HepG2 (cell line): ENCODE results near the gene RASSF10. TPM values are rescaled to one million over a fixed set of nuclear protein-coding genes. Genes with fewer than 3 reads are reported as not detected.
A peak's percentile ranks its signal among the peaks of the same experiment; 100 is the strongest.

Experiments
- EP300 ChIP-seq, 3 experiments: sonication (generic) in 1 of 3; formaldehyde crosslinking in 1 of 3; IDR thresholded peaks; 2 replicates each; pipeline versions ENCODE4 v1.5.1 to v1.6.1; 2011 to 2020; ENCODE audit warnings: low read depth in 2 of 3, low read length in 2 of 3, borderline replicate concordance in 1 of 3, improper control_type of control experiment in 1 of 3, mild to moderate bottlenecking in 1 of 3, missing genetic modification reagents in 1 of 3, moderate library complexity in 1 of 3
- ETV5 ChIP-seq: IDR thresholded peaks from 2 replicates; pipeline ENCODE4 v1.6.1; 2018; ENCODE audit warnings: missing biosample characterization, missing genetic modification reagents, inconsistent platforms, borderline replicate concordance
- GLI4 ChIP-seq: sonication (generic); formaldehyde crosslinking; IDR thresholded peaks from 2 replicates; pipeline ENCODE4 v1.5.1; 2020; ENCODE audit warnings: missing genetic modification reagents, mild to moderate bottlenecking, moderate library complexity, borderline replicate concordance
- LCORL ChIP-seq, 2 experiments: fragments of 450-650 bp in 1 of 2; sonication (generic) in 1 of 2; formaldehyde crosslinking in 1 of 2; IDR thresholded peaks; 2 replicates each; pipeline versions ENCODE4 v1.5.0 to v1.6.1; 2017 to 2020; ENCODE audit warnings: antibody characterized with exemption in 1 of 2, missing genetic modification reagents in 1 of 2
- MAX ChIP-seq: IDR thresholded peaks from 2 replicates; pipeline ENCODE4 v1.6.1; 2012; ENCODE audit warnings: inconsistent platforms
- MED1 ChIP-seq: sonication (generic); formaldehyde crosslinking; IDR thresholded peaks from 2 replicates; pipeline ENCODE4 v1.4.0; 2020; ENCODE audit warnings: missing genetic modification reagents
- NFE2L2 ChIP-seq: fragments of 150-350 bp; IDR thresholded peaks from 2 replicates; pipeline ENCODE4 v1.6.1; 2014; ENCODE audit warnings: low read length
- NR1H2 ChIP-seq: sonication (generic); formaldehyde crosslinking; IDR thresholded peaks from 2 replicates; pipeline ENCODE4 v1.8.1; 2022; ENCODE audit warnings: low read depth, missing genetic modification reagents, borderline replicate concordance
- PHB2 ChIP-seq: fragments of 450-650 bp; IDR thresholded peaks from 2 replicates; pipeline ENCODE4 v1.6.1; 2018; ENCODE audit not compliant: partially characterized antibody
- RCOR2 ChIP-seq: IDR thresholded peaks from 2 replicates; pipeline ENCODE4 v1.6.1; 2016; ENCODE audit warnings: missing biosample characterization, missing genetic modification reagents
- RXRB ChIP-seq: IDR thresholded peaks from 2 replicates; pipeline ENCODE4 v1.6.1; 2016; ENCODE audit warnings: borderline replicate concordance, missing genetic modification reagents, missing compliant biosample characterization
- YEATS2 ChIP-seq: sonication (generic); formaldehyde crosslinking; IDR thresholded peaks from 2 replicates; pipeline ENCODE4 v1.4.0; 2020; ENCODE audit warnings: missing genetic modification reagents, borderline replicate concordance
- ZBTB4 ChIP-seq: sonication (generic); formaldehyde crosslinking; IDR thresholded peaks from 2 replicates; pipeline ENCODE4 v1.4.0; 2020; ENCODE audit warnings: missing genetic modification reagents, mild to moderate bottlenecking, borderline replicate concordance
- ZEB1 ChIP-seq: IDR thresholded peaks from 2 replicates; pipeline ENCODE4 v1.6.1; 2012; ENCODE audit warnings: mild to moderate bottlenecking, low read depth, inconsistent platforms; ENCODE audit not compliant: insufficient replicate concordance
- ZFP82 ChIP-seq: sonication (generic); formaldehyde crosslinking; IDR thresholded peaks from 2 replicates; pipeline ENCODE4 v1.5.1; 2020; ENCODE audit warnings: mild to moderate bottlenecking, missing genetic modification reagents, borderline replicate concordance
- ZNF138 ChIP-seq: sonication (generic); formaldehyde crosslinking; IDR thresholded peaks from 2 replicates; pipeline ENCODE4 v1.5.0; 2020; ENCODE audit warnings: mild to moderate bottlenecking, low read depth, missing genetic modification reagents
- ZNF225 ChIP-seq: sonication (generic); formaldehyde crosslinking; IDR thresholded peaks from 2 replicates; pipeline ENCODE4 v1.4.0; 2020; ENCODE audit warnings: mild to moderate bottlenecking, missing genetic modification reagents
- ZNF335 ChIP-seq: sonication (generic); formaldehyde crosslinking; IDR thresholded peaks from 2 replicates; pipeline ENCODE4 v1.4.0; 2020; ENCODE audit warnings: missing genetic modification reagents
- ZNF337 ChIP-seq: sonication (generic); formaldehyde crosslinking; IDR thresholded peaks from 2 replicates; pipeline ENCODE4 v1.5.1; 2020; ENCODE audit warnings: missing genetic modification reagents, low read depth, mild to moderate bottlenecking, borderline replicate concordance
- ZNF547 ChIP-seq: sonication (generic); formaldehyde crosslinking; IDR thresholded peaks from 2 replicates; pipeline ENCODE4 v1.5.1; 2020; ENCODE audit warnings: mild to moderate bottlenecking, missing genetic modification reagents
- ZNF605 ChIP-seq: sonication (generic); formaldehyde crosslinking; IDR thresholded peaks from 2 replicates; pipeline ENCODE4 v1.8.0; 2022; ENCODE audit warnings: mild to moderate bottlenecking, missing genetic modification reagents
- ZNF792 ChIP-seq: IDR thresholded peaks from 2 replicates; pipeline ENCODE4 v1.6.1; 2016
- ZNF850 ChIP-seq: sonication (generic); formaldehyde crosslinking; conservative IDR thresholded peaks from 2 replicates; pipeline ENCODE4 v1.9.0; 2021; ENCODE audit warnings: mild to moderate bottlenecking, missing genetic modification reagents
- polyA plus RNA-seq, 8 experiments: library from polyadenylated mRNA; depleted of rRNA in 3 of 8; stranded (reverse) in 7 of 8; unstranded in 1 of 8; fragments of >200 nt; fragmentation: Illumina TruSeq in 4 of 8; extraction: Trizol in 4 of 8; gene quantifications; 2 replicates each; pipeline versions ENCODE4 v1.2.1 to v1.2.3, GENCODE V29; 2011 to 2016; ENCODE audit warnings: low read depth in 4 of 8, missing spikeins in 1 of 8, mixed read lengths in 1 of 8; ENCODE audit not compliant: insufficient read depth in 1 of 8
- total RNA-seq, 5 experiments: library from RNA; depleted of rRNA; stranded (reverse); fragments of >200 nt; fragmentation: Illumina TruSeq; extraction: Trizol; gene quantifications; 2 replicates each; pipeline ENCODE4 v1.2.3, GENCODE V29; 2016; ENCODE audit warnings: low read depth in 1 of 5
- TF ChIP-seq, protein P1 (sequence below): sonication (generic); formaldehyde crosslinking; IDR thresholded peaks from 2 replicates; pipeline ENCODE4 v1.4.0; 2020; ENCODE audit warnings: missing genetic modification reagents, mild to moderate bottlenecking, borderline replicate concordance
- TF ChIP-seq, protein P2 (sequence below): sonication (generic); formaldehyde crosslinking; IDR thresholded peaks from 2 replicates; pipeline ENCODE4 v1.4.0; 2020; ENCODE audit warnings: missing genetic modification reagents

RASSF10 gene
- total and polyA plus RNA-seq, 2 of the 13 experiments (the other 11 are each of a cell fraction or from before 2014, with no cell fraction given): not detected

GRCh38 chr11:13008061-13008435 lies 1.1 kb upstream of the RASSF10 start (continued):
- TF ChIP-seq NFE2L2: no peak
- TF ChIP-seq ZNF850 (CRISPR knock-in tag): no peak
- TF ChIP-seq, protein P1, sequence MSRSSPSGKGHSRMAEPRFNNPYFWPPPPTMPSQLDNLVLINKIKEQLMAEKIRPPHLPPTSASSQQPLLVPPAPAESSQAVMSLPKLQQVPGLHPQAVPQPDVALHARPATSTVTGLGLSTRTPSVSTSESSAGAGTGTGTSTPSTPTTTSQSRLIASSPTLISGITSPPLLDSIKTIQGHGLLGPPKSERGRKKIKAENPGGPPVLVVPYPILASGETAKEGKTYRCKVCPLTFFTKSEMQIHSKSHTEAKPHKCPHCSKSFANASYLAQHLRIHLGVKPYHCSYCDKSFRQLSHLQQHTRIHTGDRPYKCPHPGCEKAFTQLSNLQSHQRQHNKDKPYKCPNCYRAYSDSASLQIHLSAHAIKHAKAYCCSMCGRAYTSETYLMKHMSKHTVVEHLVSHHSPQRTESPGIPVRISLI (CRISPR knock-in tag): peak; percentile 24; the same call in 1 of the 2 replicates
- TF ChIP-seq ETV5 (CRISPR knock-in tag): peak; percentile 55; the same call in 1 of the 2 replicates
- TF ChIP-seq, protein P2, sequence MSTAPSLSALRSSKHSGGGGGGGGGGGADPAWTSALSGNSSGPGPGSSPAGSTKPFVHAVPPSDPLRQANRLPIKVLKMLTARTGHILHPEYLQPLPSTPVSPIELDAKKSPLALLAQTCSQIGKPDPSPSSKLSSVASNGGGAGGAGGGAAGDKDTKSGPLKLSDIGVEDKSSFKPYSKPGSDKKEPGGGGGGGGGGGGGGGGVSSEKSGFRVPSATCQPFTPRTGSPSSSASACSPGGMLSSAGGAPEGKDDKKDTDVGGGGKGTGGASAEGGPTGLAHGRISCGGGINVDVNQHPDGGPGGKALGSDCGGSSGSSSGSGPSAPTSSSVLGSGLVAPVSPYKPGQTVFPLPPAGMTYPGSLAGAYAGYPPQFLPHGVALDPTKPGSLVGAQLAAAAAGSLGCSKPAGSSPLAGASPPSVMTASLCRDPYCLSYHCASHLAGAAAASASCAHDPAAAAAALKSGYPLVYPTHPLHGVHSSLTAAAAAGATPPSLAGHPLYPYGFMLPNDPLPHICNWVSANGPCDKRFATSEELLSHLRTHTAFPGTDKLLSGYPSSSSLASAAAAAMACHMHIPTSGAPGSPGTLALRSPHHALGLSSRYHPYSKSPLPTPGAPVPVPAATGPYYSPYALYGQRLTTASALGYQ (CRISPR knock-in tag): peak; percentile 78; the same call in 1 of the 2 replicates
- no peak for TF ChIP-seq ZBTB4
- TF ChIP-seq ZEB1: no peak
- TF ChIP-seq ZFP82 (CRISPR knock-in tag): no peak
- 0 out of 2 replicates have a peak, but pooled peaks have one; percentile 51 for TF ChIP-seq ZNF337 (CRISPR knock-in tag)
- 0 out of 2 replicates have a peak, but pooled peaks have one; percentile 18 for TF ChIP-seq ZNF335
- no peak for TF ChIP-seq ZNF225 (CRISPR knock-in tag)
- TF ChIP-seq RXRB: peak; percentile 95
- TF ChIP-seq ZNF792 (CRISPR knock-in tag): peak; percentile 65; the same call in 1 of the 2 replicates
- TF ChIP-seq MED1: peak; percentile 89
- peak; percentile 76; the same call in 1 of the 2 replicates for TF ChIP-seq RCOR2
- no peak for TF ChIP-seq ZNF138
- no peak for TF ChIP-seq LCORL (IDR thresholded peaks at IDR 0.05)
- TF ChIP-seq LCORL (CRISPR knock-in tag; IDR thresholded peaks at IDR 0.05): peak; percentile 90
- no peak for TF ChIP-seq ZNF605
- no peak for TF ChIP-seq ZNF547
- 0 out of 2 replicates have a peak, but pooled peaks have one; percentile 22 for TF ChIP-seq YEATS2 (CRISPR knock-in tag)
- peak; percentile 48; the same call in 1 of the 2 replicates for TF ChIP-seq MAX
- no peak for TF ChIP-seq PHB2
- no peak for TF ChIP-seq GLI4
- no peak for TF ChIP-seq NR1H2 (CRISPR knock-in tag)
- TF ChIP-seq EP300 (IDR thresholded peaks at IDR 0.05; ENCODE audit: low read depth in 2 of 2, low read length in 2 of 2): peak in 1 of 2 experiments; percentile 89; a peak in 2 of 4 replicates
- TF ChIP-seq EP300 (CRISPR knock-in tag; IDR thresholded peaks at IDR 0.05; ENCODE audit: borderline replicate concordance): peak; percentile 70; the same call in 1 of the 2 replicates
